Stimulated activated CD4-positive, alpha-beta T cell treated with anti-CD3 and anti-CD28 coated beads, Interleukin-1b, Interleukin-23, amount 100 ng/mL, for 24 hours (primary cell): Measurements from ENCODE around the gene ZDHHC11.
"Not testable (repeated sequence)": the region's sequence is repeated elsewhere in the genome, so short reads cannot be mapped to it uniquely, and the experiment has no call there.

Experiments
- DNase-seq, 4 experiments: peaks; one replicate each; pipeline ENCODE4 v3.0.0-alpha.2; 2020; ENCODE audit warnings: low read depth in 4 of 4, low spot score in 1 of 4

The ZDHHC11 gene

GRCh38 chr5:816176-816575, 34.6 kb downstream of the ZDHHC11 start:
- DNase-seq = no peak

GRCh38 chr5:815449-815848, 35.3 kb downstream of the ZDHHC11 start:
- DNase-seq = no peak

- DNase-seq = not testable (repeated sequence)
Measured at GRCh38 chr5:813575-813974, 37.2 kb downstream of the ZDHHC11 start.

- not testable (repeated sequence) for DNase-seq
Measured at GRCh38 chr5:811384-811783, 39.4 kb downstream of the ZDHHC11 start.

- DNase-seq = not testable (repeated sequence)
Measured at GRCh38 chr5:807719-808514, 42.9 kb downstream of the ZDHHC11 start.

- no peak for DNase-seq
Measured at GRCh38 chr5:801472-801871, 49.3 kb downstream of the ZDHHC11 start.

- not testable (repeated sequence) for DNase-seq
Measured at GRCh38 chr5:801055-801454, 49.7 kb downstream of the ZDHHC11 start.

- not testable (repeated sequence) for DNase-seq
Measured at GRCh38 chr5:798505-799138, 52.2 kb downstream of the ZDHHC11 start.

- not testable (repeated sequence) for DNase-seq
Measured at GRCh38 chr5:797986-798385, 52.8 kb downstream of the ZDHHC11 start.

GRCh38 chr5:795873-796272, 54.9 kb downstream of the ZDHHC11 start:
- not testable (repeated sequence) for DNase-seq

- not testable (repeated sequence) for DNase-seq
Measured at GRCh38 chr5:794948-795347, 55.8 kb downstream of the ZDHHC11 start.

GRCh38 chr5:788703-789102, 62.1 kb downstream of the ZDHHC11 start:
- not testable (repeated sequence) for DNase-seq

GRCh38 chr5:787857-788233, 62.9 kb downstream of the ZDHHC11 start:
- DNase-seq = not testable (repeated sequence)

GRCh38 chr5:787224-787856, 63.4 kb downstream of the ZDHHC11 start:
- not testable (repeated sequence) for DNase-seq

- DNase-seq = not testable (repeated sequence)
Measured at GRCh38 chr5:785181-785705, 65.5 kb downstream of the ZDHHC11 start.

GRCh38 chr5:784428-785177, 66.2 kb downstream of the ZDHHC11 start, which contains the start of gene ZDHHC11B:
ZDHHC11B (minus strand) TSS chr5:784729; CDS start chr5:766919, 17,810 bp downstream.
- peak; percentile 91 to 96 (median 93) for DNase-seq

GRCh38 chr5:783881-784427, 66.8 kb downstream of the ZDHHC11 start:
- not testable (repeated sequence) for DNase-seq

GRCh38 chr5:783049-783802, 67.6 kb downstream of the ZDHHC11 start:
- not testable (repeated sequence) for DNase-seq

- not testable (repeated sequence) for DNase-seq
Measured at GRCh38 chr5:782356-782755, 68.4 kb downstream of the ZDHHC11 start.

GRCh38 chr5:780571-780970, 70.2 kb downstream of the ZDHHC11 start:
- not testable (repeated sequence) for DNase-seq
